GM21515 (cell line): Measurements from ENCODE around the gene SPATA6.
"Not testable (repeated sequence)": the region's sequence is repeated elsewhere in the genome, so short reads cannot be mapped to it uniquely, and the experiment has no call there.

Experiments
- ATAC-seq: cut with Tn5 transposase; IDR thresholded peaks from one replicate; pipeline ENCODE4 v1.9.1; 2021; ENCODE audit not compliant: unreplicated experiment

Gene SPATA6

GRCh38 chr1:48471691-48472576 is at the start of gene SPATA6:
Gene SPATA6, minus strand, starts transcription at chr1:48472204. Its CDS starts 196 bp downstream, at chr1:48472008.
- peak; percentile 100 for ATAC-seq

- ATAC-seq, result not testable (repeated sequence)
Observed at GRCh38 chr1:48519896-48520295, 47.9 kb upstream of the SPATA6 start.

DNA sequence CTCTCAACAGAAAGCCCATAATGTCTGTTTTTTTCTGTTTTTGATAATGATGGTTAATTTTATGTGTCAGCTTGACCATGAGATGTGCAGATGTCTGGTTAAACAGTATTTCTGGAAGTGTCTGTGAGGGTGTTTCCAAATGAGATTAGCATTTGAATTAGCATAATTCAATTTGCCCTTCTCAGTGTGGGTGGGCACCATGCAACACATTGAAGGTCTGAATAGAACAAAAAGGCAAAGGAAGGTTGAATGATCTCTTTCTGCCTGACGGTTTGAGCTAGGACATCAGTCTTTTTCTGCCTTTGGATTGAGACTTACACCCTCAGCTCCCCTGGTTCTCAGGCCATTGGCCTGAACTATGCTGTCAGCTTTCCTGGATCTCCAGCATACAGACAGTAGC is 34.9 kb upstream of the SPATA6 start:
- ATAC-seq, result no peak

GRCh38 chr1:48500541-48501450 is 28.8 kb upstream of the SPATA6 start:
- no peak for ATAC-seq

- no peak for ATAC-seq
Observed at GRCh38 chr1:48499211-48499735, 27.3 kb upstream of the SPATA6 start.

DNA sequence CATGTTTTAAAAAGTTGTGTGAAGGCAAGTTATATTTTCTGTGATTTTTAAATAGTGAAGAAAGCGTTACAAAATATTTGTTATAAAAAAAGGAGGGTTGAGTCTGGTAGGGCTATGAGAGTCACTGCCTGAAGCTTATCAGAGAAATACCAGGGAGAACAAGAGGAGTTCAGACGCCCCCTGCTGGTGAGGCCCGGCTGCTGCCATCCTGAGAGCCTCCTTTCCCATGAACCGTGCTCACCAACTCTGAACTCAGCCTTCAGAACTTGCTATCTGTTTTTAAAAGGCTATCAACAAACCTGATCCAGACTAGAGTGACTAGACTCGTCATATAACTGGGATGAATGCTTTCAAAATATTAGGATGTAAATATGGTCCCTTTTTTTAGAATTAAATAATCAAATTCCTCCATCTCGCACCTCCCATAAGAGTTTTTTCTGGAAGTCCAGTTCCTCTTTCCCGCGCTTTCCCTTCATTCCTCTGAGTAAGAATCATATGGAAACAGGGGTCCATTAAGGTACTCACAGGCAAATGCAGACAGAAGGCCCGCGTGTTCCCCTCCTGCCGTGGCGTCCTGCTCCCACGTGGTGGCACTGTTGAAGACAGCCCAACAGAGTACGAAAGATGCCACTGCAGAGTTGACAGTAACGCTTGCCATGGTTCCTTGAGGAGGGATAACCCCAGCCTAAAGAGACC is 26.2 kb upstream of the SPATA6 start:
- ATAC-seq, result peak; percentile 90

DNA sequence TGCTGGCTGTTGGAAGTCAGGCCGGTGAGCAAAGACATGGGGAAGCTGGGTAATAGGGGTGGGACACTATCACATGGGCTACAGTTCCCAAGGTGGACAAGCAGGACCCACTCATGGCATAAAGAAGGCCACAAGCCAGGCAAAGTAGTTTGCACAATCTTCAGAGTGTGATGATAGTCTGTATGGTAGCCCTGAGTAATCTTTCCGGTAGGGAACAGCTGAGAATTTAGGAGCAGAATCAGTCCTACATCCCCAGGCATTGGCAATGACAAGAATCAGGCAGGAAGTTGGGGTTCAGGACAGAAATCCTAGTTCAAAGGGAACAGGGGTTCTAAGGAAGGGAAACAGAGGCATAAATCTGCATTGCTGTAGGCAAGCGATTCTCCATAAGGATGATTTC is 23.9 kb upstream of the SPATA6 start:
- no peak for ATAC-seq

DNA sequence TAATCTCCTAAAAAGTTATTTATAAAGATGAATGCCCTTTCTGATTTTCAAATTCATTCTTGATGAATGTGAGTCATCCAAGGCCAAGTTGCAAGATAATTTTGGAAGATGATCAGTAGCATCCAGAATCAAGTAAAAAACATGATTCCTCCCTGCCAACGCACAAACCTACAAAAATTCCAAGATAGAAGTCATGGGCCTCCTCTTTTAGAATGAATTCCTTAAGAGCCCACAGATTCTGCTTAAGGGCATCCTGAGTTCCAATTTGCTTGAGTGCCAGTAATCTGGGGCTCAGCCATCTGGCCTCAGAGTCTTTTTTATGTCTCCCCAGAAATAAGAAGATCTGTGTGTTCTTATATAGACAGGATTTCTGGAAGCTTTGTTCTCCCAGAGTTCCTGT is 23.2 kb upstream of the SPATA6 start:
- ATAC-seq, result no peak

DNA sequence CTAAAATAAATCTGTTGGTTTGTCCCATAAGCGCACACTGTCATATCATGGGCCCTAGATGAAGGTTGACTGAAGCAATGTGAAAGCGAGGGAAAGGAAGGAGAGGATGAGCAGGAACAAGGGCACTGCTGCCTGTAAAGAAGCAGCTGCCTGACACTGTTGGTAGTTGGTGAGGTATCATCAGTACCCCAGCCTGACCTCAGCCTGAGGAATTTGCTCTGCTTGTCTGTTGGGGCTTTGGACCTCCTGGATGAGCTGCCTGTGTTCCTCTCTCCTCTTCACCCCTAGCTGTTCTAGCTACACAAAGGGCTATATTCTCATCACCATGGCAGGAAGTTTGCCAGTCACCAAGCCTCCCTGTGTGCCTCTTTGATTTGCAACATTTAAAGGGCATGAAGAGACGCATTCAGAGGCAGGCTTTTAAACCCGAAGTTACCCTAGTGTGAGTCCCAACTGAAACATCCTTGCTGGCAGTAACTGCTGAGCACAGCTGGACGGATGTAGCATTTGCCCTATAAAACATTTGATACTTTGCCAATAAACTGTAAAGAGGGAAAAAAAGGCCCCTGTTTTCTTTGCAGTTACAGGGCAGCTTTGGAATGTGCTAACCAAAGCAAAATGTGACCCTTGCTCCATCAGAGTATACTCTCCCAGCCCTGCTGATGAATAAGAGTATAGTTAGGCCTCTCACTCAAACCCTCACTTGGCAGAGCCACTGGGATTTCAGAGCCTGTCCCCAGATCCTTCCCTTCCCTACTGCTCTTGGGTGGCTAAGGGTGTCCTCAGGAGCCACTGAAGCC is 22.2 kb upstream of the SPATA6 start:
- ATAC-seq, result no peak

DNA sequence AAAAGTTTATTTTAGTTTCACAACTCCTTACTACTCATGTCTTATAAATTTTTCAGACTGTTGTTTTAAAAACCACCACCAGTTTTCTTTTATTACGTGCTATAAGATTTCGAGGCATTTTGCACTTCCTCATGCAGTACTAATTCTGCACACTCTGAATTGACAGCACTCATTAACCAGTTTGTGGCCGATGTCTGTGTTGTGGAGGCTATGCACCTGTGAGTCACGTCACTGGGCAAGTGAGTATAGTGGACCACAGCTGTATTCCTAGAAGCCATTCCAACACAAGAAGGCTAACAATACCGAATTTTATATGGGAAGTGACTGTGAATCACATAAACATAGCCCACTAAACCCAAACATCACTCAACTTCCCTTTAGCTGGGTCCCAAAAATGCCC is 21.0 kb upstream of the SPATA6 start:
- ATAC-seq, result no peak

- no peak for ATAC-seq
Observed at GRCh38 chr1:48492392-48492791, 20.4 kb upstream of the SPATA6 start.

DNA sequence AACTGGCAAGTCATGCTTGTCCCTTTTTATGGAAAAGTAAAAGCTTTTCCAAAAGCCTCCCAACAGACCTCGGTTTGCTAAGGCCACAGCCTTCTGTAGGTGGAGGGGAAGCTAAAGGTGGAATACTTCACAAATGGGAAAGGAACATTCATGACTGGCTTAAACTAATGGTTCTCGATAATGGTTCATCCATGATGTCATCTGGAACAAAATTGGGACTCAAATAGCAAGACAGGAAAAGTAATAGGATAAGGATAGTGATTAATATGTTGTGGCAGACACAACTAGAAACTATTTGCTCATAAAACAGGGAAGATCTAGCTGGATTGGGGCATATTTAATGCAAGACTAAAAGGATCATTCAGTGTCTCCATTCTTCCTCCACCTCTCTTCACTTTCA is 16.7 kb upstream of the SPATA6 start:
- ATAC-seq, result no peak

GRCh38 chr1:48480504-48480903 is 8.5 kb upstream of the SPATA6 start:
- ATAC-seq, result no peak

- ATAC-seq, result not testable (repeated sequence)
Observed at GRCh38 chr1:48480023-48480422, 8.0 kb upstream of the SPATA6 start.

DNA sequence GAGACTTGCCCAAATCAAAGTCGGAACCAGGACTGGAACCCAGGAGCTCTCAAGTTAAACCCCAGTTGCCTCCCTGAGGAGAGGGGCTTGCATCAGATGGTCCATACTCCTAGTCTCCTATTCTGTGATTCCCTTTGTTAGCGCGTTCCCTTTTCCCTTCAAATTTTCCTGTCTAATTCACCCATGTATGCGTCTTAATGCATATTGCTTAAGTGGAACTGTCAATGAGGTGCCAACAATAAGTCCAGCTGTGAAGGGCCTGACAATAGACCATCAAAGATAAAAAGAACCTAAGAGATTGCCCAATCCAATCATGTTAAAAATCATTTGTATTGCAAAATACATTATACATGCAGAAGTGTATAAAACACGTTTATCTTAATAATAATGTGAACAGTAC is 634 bp upstream of the SPATA6 start:
- ATAC-seq, result no peak

DNA sequence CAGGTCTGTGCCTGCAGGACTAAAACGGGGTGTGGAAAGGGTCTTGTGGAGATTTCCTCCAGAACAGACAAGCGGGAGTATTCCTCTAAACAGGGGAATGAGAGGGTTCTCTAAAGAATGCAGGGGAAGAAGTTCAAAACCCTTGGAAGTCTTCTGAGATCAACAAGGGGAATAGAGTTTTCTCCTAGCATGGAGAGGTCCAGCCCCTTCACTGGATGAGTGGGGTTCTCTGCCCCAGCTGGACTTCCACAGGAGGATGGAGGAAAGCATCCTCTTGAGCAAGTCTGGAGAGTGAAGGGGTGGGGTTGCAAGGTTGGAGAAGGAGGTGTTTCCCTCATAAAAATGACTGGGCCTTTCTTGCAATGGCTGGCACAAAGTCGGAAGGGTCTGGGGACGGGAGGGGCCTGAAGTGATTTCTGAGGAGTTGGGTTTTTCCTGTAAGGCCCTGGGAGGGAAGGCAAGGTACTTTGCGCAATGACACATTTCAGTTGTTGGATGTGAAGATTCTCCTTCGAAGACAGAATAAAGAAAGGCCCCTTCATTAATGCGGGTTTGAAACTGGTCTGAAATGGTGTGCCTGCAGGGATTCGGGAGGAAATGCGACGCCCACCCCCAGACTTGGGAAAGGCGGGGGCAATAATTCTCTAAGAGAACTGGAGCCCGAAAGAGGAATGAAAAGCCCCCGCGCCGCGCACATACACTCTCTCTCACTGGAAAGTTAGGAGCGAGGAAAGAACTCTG is 884 bp downstream of the SPATA6 start:
- no peak for ATAC-seq

DNA sequence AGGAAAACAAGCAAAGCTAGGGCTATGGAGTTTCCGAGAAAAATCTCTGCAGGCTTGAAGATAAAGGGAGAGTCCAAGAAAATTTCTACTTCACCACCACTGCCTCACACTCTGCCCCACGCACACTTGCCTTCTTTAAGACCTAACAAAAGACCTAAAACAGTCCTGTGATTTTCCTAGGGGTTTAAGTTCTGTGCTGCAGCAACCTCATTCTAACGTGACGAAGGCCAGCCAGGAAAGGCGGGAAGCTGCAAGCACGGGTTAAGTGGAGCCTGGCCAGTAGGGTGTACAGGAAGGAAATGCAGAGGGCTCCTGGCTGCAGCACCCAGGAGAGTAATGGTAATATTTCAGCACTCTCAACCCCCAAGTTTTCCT is 1.5 kb downstream of the SPATA6 start:
- no peak for ATAC-seq

DNA sequence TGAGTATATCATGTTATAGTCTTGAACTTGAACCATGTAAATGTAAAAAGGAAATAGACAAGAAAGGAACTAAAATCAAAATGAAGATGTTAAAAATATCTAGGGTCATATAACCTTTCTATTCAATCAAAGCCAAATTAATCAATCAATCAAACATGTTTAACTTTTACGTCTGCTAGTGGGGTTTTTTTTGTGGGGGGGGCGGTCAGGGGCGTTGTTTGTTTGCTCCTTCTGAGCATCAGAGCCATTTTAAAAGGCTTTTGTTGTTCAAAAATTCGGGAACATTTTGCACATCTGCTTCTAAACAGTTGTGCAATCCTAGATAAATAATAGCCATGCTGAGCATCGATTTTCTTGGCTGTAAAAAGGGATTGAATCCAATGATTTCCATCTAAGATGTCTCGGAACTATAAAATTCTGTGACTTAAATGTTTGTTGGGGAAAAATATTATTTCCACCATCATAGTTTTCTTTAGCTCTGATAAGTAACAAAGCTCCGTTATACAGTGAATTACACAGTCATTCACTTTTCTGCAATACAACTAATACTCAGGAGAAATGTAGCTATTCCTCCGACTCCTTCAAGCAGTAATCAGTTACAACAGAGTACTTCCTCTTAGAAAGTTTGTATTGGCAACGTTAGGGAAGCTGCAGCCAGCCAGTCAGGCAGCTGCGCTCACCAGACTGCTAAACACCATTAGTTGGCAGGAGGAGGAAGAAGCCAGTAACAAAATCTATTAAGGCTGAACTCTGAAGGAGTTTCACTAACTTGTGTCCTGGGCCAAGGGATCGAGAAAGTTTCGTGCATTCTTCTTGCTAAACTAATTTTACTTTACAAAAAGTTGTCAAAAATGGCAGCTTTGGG is 2.2 kb downstream of the SPATA6 start:
- no peak for ATAC-seq

DNA sequence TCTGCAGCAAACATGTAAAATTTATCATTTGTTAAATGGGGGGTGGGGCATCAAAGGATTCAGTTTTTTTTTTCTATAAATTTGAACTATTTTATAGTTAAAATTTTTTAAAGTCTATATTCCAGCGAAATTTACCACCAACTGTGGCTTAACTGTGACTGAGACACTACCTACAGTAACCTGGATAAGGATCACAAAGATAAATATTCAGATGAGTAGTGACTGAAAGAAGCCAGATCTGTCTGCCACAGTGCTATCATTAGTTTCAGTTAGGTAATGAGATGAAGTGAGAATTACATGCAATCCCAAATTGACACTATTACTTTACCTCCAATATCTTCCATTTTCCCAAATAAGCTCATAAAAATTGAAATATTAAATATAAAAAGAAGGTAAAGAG is 5.4 kb downstream of the SPATA6 start:
- ATAC-seq, result no peak
